Activated CD4-positive, alpha-beta T cell treated with anti-CD3 and anti-CD28 coated beads, Interleukin-2, Interleukin-6, amounts not matched to agents 100 ng/mL and 50 ng/mL, durations not matched to agents 16 hours and 8 hours (primary cell): ENCODE results near the gene AGBL4.
A peak's percentile ranks its signal among the peaks of the same experiment; 100 is the strongest.

Source experiments
- DNase-seq: peaks from one replicate; pipeline ENCODE4 v3.0.0-alpha.2; 2020

AGBL4 gene

GRCh38 chr1:48756683-48757316 is 1267.0 kb downstream of the AGBL4 start:
- no peak for DNase-seq

GRCh38 chr1:48753293-48753692 is 1270.5 kb downstream of the AGBL4 start:
- DNase-seq = no peak

- no peak for DNase-seq
These were observed 1273.6 kb downstream of the AGBL4 start for GRCh38 chr1:48750109-48750508.

GRCh38 chr1:48749068-48749467 is 1274.7 kb downstream of the AGBL4 start:
- DNase-seq = no peak

GRCh38 chr1:48746906-48747305 is 1276.8 kb downstream of the AGBL4 start:
- no peak for DNase-seq

- no peak for DNase-seq
These were observed 1279.7 kb downstream of the AGBL4 start for GRCh38 chr1:48744032-48744431.

GRCh38 chr1:48743480-48743879 is 1280.3 kb downstream of the AGBL4 start:
- no peak for DNase-seq

GRCh38 chr1:48741380-48741779 is 1282.4 kb downstream of the AGBL4 start:
- no peak for DNase-seq

- DNase-seq = no peak
These were observed 1283.1 kb downstream of the AGBL4 start for GRCh38 chr1:48740621-48741020.

- DNase-seq = no peak
These were observed 1284.7 kb downstream of the AGBL4 start for GRCh38 chr1:48739091-48739490.

GRCh38 chr1:48738356-48738755 is 1285.4 kb downstream of the AGBL4 start:
- no peak for DNase-seq

GRCh38 chr1:48735796-48736195 is 1288.0 kb downstream of the AGBL4 start:
- DNase-seq = no peak

- peak; percentile 23 for DNase-seq
These were observed 1293.4 kb downstream of the AGBL4 start for GRCh38 chr1:48730164-48730910.

GRCh38 chr1:48728584-48728983 is 1295.2 kb downstream of the AGBL4 start:
- no peak for DNase-seq

- no peak for DNase-seq
These were observed 1297.1 kb downstream of the AGBL4 start for GRCh38 chr1:48726557-48727215.

- DNase-seq = no peak
These were observed 1297.6 kb downstream of the AGBL4 start for GRCh38 chr1:48726139-48726538.

GRCh38 chr1:48725341-48726046 is 1298.3 kb downstream of the AGBL4 start:
- DNase-seq = no peak

GRCh38 chr1:48720929-48721328 is 1302.8 kb downstream of the AGBL4 start:
- no peak for DNase-seq

GRCh38 chr1:48718705-48719104 is 1305.0 kb downstream of the AGBL4 start:
- DNase-seq = no peak

GRCh38 chr1:48718116-48718630 is 1305.6 kb downstream of the AGBL4 start:
- no peak for DNase-seq

GRCh38 chr1:48717082-48717481 is 1306.7 kb downstream of the AGBL4 start:
- DNase-seq = no peak

- DNase-seq = no peak
These were observed 1307.8 kb downstream of the AGBL4 start for GRCh38 chr1:48715921-48716320.

- DNase-seq = no peak
These were observed 1312.8 kb downstream of the AGBL4 start for GRCh38 chr1:48710915-48711314.
